ENCODE measurements around the gene MYO1D. TPM values are rescaled to one million over a fixed set of nuclear protein-coding genes. Genes with fewer than 3 reads are reported as not detected.
"Not testable (repeated sequence)": the region's sequence is repeated elsewhere in the genome, so short reads cannot be mapped to it uniquely, and the experiment has no call there.

The MYO1D gene
- total RNA-seq, 2 donors from 2014 or later = 12.4 to 13.6 TPM

DNA sequence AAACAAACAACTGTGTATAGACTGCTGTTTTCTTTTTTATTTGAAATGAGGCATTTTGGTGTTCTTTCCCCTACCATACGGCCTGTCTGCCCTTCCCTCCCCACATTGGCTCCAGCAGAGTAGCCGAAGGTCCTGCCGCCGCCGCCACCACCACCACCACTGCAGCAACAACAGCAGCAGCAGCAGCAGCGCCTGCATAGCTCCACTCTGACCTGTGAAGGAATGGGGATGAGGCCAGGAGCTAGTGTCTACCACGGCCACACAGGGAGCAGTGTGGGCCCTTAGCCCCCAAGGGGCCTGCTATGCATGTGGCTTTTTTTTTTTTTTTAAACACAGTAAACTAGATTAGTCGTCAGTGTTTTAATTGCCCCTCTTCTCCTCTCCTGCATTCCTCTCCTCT, 395.7 kb downstream of the MYO1D start:
- H3K9me3 Mint-ChIP-seq = no peaks in the 10 kb centered on the region
- peak overlapping the region; percentile 68 to 93 for H3K27ac Mint-ChIP-seq
- H3K36me3 Mint-ChIP-seq = no peaks in the 10 kb centered on the region
- no peak for ATAC-seq
- no peak for DNase-seq (ENCODE audit: low spot score in 2 of 2)

DNA sequence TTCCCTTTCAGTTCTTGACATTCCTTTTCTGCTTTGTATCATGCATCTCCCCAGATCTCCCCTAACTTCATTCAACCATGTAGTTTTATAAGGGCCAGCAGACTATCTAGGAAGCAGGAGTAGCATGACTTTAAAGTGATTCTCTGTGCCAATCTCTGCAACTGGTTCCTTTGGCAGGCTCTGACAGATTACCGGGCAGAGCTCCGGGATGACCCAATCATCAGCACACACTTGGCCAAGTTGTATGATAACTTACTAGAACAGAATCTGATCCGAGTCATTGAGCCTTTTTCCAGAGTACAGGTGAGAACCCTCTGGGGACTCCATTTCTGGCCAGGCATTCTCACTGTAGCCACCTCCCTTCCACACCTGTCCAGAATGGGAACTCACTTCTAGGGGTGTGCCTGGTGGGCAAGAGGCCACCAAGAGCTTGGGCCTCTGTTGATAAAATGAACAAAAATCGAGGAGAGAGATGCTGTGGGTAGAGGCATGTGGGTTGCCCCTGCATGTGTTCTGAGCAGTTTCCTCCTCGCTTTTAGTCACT, 397.8 kb downstream of the MYO1D start:
- DNase-seq (ENCODE audit: low spot score in 2 of 2) = no peak
- no peak for ATAC-seq
- no peaks in the 10 kb centered on the region for H3K9me3 Mint-ChIP-seq
- peak overlapping the region in 1 of 2 donors; percentile 38 for H3K27ac Mint-ChIP-seq
- H3K36me3 Mint-ChIP-seq = peaks cover 0 to 4% of the 10 kb centered on the region in 2 donors

DNA sequence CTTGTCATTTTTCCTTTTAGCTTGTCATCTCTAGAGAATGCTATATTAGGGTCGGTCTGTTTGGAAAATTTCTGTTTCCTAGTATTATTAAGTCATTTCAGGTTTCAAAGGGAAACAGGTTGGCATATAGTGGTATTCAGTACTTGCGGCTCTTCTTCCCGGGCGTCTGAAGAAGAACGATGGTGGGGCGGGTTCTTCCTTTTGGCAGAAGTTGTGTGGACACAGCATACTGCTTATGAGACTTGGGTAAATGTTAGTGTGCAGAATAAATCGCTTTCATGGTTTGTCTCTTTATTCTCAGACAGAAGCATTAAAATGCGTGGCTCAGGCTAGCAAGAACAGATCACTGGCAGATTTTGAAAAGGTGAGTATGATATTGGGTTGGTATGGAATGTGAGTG, 399.7 kb downstream of the MYO1D start:
- no peak for ATAC-seq
- peaks cover 4 to 9% of the 10 kb centered on the region in 2 donors for H3K36me3 Mint-ChIP-seq
- H3K27ac Mint-ChIP-seq = peak overlapping the region in 1 of 2 donors; percentile 19
- no peak for DNase-seq (ENCODE audit: low spot score in 2 of 2)
- no peaks in the 10 kb centered on the region for H3K9me3 Mint-ChIP-seq

DNA sequence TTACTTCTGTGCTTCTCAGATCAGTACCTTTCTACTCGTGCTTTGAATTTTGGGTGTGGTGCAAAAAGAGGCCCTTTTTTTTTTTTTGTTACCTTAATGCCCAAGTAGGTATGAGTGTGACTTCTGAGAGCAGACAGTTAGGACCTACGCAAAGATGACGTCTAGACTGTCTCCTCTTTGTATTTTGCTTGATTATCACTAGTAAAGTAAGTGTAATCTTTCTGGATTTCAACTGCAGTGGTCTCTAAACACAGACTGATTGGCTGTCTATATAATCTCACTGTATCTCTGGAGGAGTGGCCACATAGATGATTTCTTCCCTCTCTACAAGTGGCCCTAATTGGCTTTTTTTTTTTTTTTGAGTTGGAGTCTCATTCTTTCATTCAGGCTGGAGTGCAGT, 401.7 kb downstream of the MYO1D start:
- no peak for DNase-seq (ENCODE audit: low spot score in 2 of 2)
- no peak for ATAC-seq
- Mint-ChIP-seq H3K36me3 (peaks cover 17 to 20% of the 10 kb centered on the region in 2 donors), H3K9me3 (no peaks in the 10 kb centered on the region), H3K27ac (no peak overlapping the region)

DNA sequence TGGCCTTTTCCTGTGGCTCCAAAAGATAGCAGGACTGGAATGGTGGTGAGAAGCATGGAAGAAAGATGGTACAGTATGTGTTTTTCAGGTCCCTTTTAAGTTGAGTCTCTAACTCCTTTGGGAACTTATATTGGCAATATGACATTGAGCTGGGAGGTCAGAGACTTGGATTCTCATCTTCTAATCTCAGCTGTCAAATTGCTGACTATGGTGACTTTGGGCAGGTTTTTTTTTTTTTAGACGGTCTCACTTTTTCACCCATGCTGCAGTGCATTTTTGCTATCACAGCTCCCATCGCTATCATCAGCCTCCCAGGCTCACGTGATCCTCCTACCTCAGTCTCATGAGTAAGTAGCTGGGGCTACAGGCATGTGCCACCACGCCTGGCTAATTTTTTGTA, 405.3 kb downstream of the MYO1D start:
- Mint-ChIP-seq H3K27ac (peak overlapping the region in 1 of 2 donors; percentile 93), H3K36me3 (peaks cover 29 to 30% of the 10 kb centered on the region in 2 donors), H3K9me3 (no peaks in the 10 kb centered on the region)
- DNase-seq (ENCODE audit: low spot score in 2 of 2) (no peak), ATAC-seq (no peak)

DNA sequence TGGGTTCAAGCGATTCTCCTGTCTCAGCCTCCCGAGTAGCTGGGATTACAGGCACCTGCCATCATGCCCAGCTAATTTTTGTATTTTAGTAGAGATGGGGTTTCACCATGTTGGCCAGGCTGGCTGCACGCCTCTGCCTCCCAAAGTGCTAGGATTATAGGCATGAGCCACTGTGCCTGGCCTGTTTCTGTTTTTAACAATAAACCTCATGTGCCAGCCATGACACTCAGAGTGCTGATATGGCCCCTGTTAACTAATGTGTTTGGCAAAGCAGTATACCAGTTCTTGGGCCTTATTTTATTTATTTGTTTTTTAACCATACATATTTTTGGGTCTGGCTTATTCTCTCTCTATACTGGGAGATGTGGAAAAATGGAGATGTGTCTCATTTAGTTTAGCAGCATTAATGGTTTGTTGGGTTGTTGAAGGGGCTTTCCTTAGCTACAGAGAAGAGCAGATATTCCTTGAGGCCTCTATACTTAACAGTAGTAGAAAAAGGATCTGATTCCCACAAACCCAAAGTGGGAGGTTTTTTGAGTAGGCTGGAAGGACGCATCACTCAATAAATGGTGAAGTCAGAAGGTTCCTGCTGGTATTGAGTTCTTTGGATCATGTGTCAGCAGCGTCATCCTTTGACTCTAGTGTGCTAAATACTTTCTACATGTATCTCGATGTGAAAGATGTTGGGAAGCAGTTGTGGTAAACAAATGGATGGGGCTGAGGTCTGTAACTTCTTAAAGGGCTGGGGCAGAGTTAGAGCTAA, 406.3 kb downstream of the MYO1D start:
- H3K9me3 Mint-ChIP-seq = no peaks in the 10 kb centered on the region
- H3K36me3 Mint-ChIP-seq = peaks cover 29 to 30% of the 10 kb centered on the region in 2 donors
- no peak for ATAC-seq
- no peak for DNase-seq (ENCODE audit: low spot score in 2 of 2)
- no peak overlapping the region for H3K27ac Mint-ChIP-seq

DNA sequence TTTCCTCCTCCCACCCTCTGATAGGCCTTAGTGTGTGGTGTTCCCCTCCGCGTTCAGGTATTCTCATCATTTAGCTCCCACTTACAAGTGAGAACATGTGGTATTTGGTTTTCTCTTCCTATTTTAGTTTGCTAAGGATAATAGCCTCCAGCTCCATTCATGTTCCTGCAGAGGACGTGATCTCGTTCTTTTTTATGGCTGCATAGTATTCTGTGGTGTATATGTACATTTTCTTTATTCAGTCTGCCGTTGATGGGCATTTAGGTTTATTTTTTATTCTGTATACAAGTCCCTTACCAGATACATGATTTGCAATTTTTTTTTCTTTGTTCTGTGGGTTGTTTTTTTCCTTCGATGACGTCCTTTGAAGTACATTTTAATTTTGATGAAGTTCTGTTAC, 409.0 kb downstream of the MYO1D start:
- H3K27ac Mint-ChIP-seq = no peak overlapping the region
- DNase-seq (ENCODE audit: low spot score in 2 of 2) = no peak
- no peaks in the 10 kb centered on the region for H3K9me3 Mint-ChIP-seq
- no peak for ATAC-seq
- peaks cover 21 to 25% of the 10 kb centered on the region in 2 donors for H3K36me3 Mint-ChIP-seq

DNA sequence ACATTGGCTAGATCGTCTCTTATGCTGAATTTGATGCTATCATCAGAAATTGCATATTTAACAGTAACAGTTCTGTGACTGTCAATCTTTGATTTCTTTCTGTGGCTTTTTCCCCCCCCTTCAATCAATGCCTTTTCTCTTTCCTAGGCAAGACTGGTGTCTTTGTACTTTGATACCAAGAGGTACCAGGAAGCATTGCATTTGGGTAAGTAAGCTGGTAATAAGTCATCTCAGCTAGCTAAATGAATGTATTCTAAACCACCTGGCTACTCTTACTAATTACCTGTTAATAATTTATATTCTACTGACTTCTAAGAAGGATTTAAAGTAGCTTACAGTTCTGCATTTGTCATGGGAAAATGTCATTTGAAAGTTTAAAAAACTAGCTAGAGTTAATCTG, 412.6 kb downstream of the MYO1D start:
- Mint-ChIP-seq H3K36me3 (peaks cover 11 to 26% of the 10 kb centered on the region in 2 donors), H3K9me3 (no peaks in the 10 kb centered on the region), H3K27ac (no peak overlapping the region)
- ATAC-seq (no peak), DNase-seq (ENCODE audit: low spot score in 2 of 2) (no peak)

DNA sequence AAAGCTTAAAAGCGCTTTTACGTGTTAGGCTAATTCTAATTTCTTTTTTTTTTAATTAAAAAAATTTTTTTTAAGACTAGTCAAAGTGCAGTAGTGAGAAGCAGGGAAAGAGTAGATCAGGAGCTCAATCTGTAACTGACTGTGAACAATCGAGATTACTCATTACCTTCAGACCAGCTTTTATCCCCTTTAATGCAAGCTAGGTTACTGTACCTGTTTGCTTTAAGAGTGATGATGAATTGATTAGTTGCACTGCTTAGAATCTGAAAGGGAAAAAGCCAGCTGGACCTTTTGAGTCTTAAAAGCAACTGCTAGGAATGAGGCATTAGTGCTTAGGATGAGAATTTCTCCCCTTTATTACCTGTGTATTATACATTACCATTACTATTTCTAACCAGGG, 413.6 kb downstream of the MYO1D start:
- no peaks in the 10 kb centered on the region for H3K9me3 Mint-ChIP-seq
- H3K36me3 Mint-ChIP-seq = peaks cover 9 to 28% of the 10 kb centered on the region in 2 donors
- ATAC-seq (no peak), DNase-seq (ENCODE audit: low spot score in 2 of 2) (no peak)
- H3K27ac Mint-ChIP-seq = no peak overlapping the region

DNA sequence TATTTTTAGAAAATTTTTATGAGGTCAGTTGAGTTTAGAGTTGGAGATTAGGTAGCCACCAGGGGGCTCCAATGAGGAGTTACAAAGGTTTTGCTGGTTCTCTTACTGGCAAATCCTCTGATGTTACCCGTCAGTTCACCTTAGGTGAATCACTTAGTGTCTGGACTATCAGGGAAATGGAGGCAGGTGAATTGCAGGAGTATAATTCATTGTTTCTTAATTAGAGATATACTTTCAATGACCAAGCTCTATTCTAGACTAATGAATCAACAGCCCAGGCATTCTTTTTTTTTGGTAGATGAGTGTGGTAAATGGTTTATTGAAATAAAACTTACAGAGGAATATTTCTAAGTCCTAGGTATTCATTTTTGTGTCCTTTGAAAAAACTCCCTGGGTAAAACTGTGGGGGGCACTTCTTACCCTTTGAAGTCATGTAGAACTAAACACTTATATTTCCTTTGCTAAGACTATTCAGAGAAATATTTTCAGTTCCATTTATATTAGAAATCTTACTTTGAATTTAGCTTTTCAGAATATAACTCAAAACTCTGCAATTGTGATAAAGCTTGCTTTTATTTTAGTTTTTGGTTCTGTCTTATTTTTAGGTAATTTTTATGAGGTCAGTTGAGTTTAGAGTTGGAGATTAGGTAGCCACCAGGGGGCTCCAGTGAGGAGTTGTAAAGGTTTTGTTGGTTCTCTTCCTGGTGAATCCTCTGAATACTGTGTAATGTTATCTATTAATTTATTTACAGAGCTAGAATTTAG, 414.9 kb downstream of the MYO1D start:
- DNase-seq (ENCODE audit: low spot score in 2 of 2) = peak in 1 of 2 donors; percentile 75
- Mint-ChIP-seq H3K27ac (peak overlapping the region in 1 of 2 donors; percentile 9), H3K9me3 (no peaks in the 10 kb centered on the region), H3K36me3 (peaks cover 10 to 35% of the 10 kb centered on the region in 2 donors)
- ATAC-seq = peak; percentile 54 to 58

DNA sequence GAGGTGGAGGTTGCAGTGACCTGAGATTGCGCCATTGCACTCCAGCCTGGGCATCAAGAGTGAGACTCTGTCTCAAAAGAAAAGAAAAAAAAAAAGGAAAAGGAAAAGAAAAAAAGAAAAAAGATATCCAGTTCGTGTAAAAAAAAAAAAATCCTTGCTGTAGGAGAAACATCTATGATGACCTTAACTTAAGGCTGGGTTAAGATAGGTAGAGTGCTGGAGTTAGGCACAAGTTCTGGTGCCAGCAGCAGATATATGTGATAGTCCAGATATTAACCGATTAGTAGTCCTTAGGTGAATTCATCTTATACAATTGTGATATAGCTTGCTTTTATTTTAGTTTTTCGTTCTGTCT, 415.4 kb downstream of the MYO1D start:
- H3K9me3 Mint-ChIP-seq = no peaks in the 10 kb centered on the region
- DNase-seq (ENCODE audit: low spot score in 2 of 2) (no peak), ATAC-seq (peak; percentile 2 to 6)
- H3K27ac Mint-ChIP-seq = peak overlapping the region in 1 of 2 donors; percentile 9
- H3K36me3 Mint-ChIP-seq = peaks cover 10 to 35% of the 10 kb centered on the region in 2 donors

DNA sequence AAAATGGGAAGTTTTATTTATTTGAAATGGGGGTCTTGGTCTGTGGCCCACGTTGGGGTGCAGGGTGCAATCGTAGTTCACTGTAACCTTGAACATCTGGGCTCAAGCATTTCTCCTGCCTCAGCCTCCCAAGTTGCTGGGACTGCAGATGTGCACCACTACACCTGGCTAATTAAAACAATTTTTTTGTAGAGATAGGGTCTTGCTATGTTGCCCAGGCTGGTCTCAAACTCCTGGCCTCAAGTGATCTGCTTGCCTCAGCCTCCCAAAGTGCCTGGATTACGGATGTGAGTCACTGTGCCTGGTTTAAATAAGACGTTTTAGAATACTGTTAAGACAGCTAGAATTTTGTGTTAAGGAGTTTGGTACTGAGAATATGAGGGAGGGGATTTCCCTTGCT, 416.9 kb downstream of the MYO1D start:
- Mint-ChIP-seq H3K27ac (peak overlapping the region; percentile 47 to 71), H3K36me3 (peaks cover 13 to 39% of the 10 kb centered on the region in 2 donors), H3K9me3 (no peaks in the 10 kb centered on the region)
- peak in 1 of 2 donors; percentile 18 for ATAC-seq
- no peak for DNase-seq (ENCODE audit: low spot score in 2 of 2)

DNA sequence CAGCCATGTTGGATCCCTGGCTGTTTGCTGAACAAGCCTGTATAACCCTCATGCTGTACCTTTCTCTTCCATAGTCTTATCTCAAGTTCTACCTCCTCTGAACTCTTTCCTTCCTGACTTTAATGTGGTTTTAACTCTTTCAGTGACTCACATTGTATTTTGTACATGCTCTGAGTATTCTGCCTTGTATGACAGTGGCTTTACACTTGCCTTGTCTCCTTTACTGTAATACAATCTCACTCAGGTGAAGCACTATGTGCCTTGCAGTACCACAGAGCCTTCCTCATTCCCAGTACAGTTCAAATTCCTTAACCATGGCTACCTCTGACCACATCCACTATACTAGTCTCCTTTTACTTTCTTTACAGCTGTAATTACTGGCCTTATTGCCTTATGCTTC, 418.6 kb downstream of the MYO1D start:
- Mint-ChIP-seq H3K27ac (peak overlapping the region; percentile 2 to 56), H3K36me3 (peaks cover 20 to 47% of the 10 kb centered on the region in 2 donors), H3K9me3 (no peaks in the 10 kb centered on the region)
- ATAC-seq (peak; percentile 90 to 96), DNase-seq (ENCODE audit: low spot score in 2 of 2) (no peak)

DNA sequence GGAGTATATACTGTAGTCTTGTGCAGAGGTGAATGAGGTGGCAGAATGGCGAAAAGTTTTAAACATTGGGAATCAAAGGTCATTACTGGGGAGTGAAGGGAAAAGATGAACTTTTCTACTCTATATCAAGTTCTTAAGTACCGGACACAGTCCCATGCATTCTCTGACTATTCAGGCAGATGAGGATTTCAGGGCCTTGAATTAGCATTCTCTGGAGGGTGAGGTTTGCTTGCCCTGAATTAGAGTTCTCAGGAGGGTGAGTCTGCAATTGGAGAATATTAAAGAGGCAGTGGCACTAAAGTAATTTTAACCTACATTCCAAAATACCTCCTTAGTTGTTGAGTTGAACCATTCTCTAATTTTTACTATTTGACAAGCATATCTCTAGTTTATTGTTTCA, 423.6 kb downstream of the MYO1D start:
- H3K9me3 Mint-ChIP-seq = no peaks in the 10 kb centered on the region
- ATAC-seq (no peak), DNase-seq (ENCODE audit: low spot score in 2 of 2) (no peak)
- H3K27ac Mint-ChIP-seq = no peak overlapping the region
- peaks cover 25 to 39% of the 10 kb centered on the region in 2 donors for H3K36me3 Mint-ChIP-seq

DNA sequence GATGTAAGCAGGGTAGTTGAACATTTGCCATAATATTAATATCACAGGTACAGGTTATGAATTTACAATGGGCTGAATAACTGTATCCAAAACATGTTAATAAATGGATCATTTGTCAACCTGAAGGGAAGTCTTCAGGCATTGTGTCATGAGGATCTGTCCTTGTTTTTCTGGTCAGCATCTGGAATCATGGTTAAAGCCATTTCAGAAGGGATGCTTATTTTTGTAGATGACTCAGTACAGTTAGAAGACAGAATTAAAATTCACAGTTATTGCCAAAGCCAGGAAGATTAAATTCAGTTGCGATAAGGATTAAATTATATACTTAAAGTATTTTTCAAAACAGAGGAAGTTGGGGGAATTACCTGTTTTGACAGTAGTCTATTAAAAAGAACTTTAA, 424.6 kb downstream of the MYO1D start:
- peaks cover 19 to 31% of the 10 kb centered on the region in 2 donors for H3K36me3 Mint-ChIP-seq
- ATAC-seq (no peak), DNase-seq (ENCODE audit: low spot score in 2 of 2) (no peak)
- H3K27ac Mint-ChIP-seq = peak overlapping the region in 1 of 2 donors; percentile 46
- no peaks in the 10 kb centered on the region for H3K9me3 Mint-ChIP-seq

DNA sequence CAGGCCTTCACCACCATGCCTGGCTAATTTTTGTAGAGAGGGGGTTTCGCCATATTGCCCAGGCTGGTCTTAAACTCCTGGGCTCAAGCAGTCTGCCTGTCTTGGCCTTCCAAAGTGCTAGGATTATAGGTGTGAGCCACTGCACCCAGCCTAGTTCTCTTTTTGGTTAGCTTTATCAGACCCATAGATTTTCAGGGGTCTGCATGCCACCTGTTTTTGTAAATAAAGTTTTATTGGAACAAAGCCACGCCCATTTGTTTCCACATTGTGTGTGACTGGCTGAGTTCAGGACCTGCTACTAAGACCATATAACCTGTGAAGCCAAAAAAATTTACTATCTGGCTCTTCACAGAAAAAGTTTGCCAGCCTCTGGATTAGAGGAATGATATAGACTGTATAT, 425.0 kb downstream of the MYO1D start:
- ATAC-seq = no peak
- no peaks in the 10 kb centered on the region for H3K9me3 Mint-ChIP-seq
- H3K36me3 Mint-ChIP-seq = peaks cover 23 to 33% of the 10 kb centered on the region in 2 donors
- peak overlapping the region in 1 of 2 donors; percentile 46 for H3K27ac Mint-ChIP-seq
- no peak for DNase-seq (ENCODE audit: low spot score in 2 of 2)

DNA sequence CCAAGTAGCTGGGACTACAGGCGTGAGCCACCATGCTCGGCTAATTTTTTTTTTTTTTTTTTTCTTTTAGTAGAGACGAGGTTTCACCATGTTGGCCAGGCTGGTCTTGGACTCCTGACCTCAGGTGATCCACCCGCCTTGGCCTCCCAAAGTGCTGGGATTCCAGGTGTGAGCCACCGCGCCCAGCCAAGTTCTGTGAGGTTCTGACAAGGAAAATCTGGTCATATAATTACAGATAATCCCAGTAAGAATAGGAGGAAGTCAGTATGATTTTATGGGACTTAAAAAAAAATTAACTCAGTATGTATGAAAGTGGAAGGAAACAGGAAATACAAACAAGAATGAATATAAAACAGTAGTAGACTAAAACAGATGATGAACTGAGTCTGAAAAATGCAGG, 426.5 kb downstream of the MYO1D start:
- not testable (repeated sequence) for H3K9me3 Mint-ChIP-seq; ATAC-seq; DNase-seq (ENCODE audit: low spot score in 2 of 2)
- Mint-ChIP-seq H3K36me3 (peaks cover 35 to 44% of the 10 kb centered on the region in 2 donors), H3K27ac (peak overlapping the region in 1 of 2 donors; percentile 73)

Measured in activated naive CD4-positive, alpha-beta T cell treated with anti-CD3 and anti-CD28 coated beads, Interleukin-2, amount 50 U/mL, for 72 hours (primary cell).